ENCODE results near the gene MAN1A1.

- no peak for TF ChIP-seq POLR2AphosphoS2 (conservative IDR thresholded peaks at IDR 0.05; ENCODE audit: low read length)
- TF ChIP-seq SMC3 (IDR thresholded peaks at IDR 0.05): no peak
- no peak for TF ChIP-seq CTCF (IDR thresholded peaks at IDR 0.05)
- TF ChIP-seq REST (IDR thresholded peaks at IDR 0.05): no peak
- TF ChIP-seq POLR2A (IDR thresholded peaks at IDR 0.05; ENCODE audit: low read length): no peak
- no peak for TF ChIP-seq RFX5 (IDR thresholded peaks at IDR 0.05)
- no peak for TF ChIP-seq USF2 (IDR thresholded peaks at IDR 0.05)
- TF ChIP-seq TFCP2L1 (CRISPR knock-in tag; IDR thresholded peaks at IDR 0.05): no peak
- no peak for TF ChIP-seq HOXB13 (CRISPR knock-in tag; IDR thresholded peaks at IDR 0.05; ENCODE audit: low read depth)
- TF ChIP-seq CEBPB (IDR thresholded peaks at IDR 0.05): no peak
- no peak for TF ChIP-seq RNF2 (IDR thresholded peaks at IDR 0.05; ENCODE audit: borderline replicate concordance, low read depth)
- no peak for TF ChIP-seq KDM1A (IDR thresholded peaks at IDR 0.05; ENCODE audit: low read depth)
- no peak for TF ChIP-seq RAD21 (conservative IDR thresholded peaks at IDR 0.05 in 1 of 2, IDR thresholded peaks at IDR 0.05 in 1 of 2)
These were observed 176.1 kb downstream of the MAN1A1 start for GRCh38 chr6:119173249-119174084.
